GM12878 (cell line): ENCODE measurements around the gene RASGRF1. TPM values are rescaled to one million over a fixed set of nuclear protein-coding genes. Genes with fewer than 3 reads are reported as not detected.

ENCODE experiments used
- ATAC-seq: fragments of 200-7000 bp; cut with Tn5 transposase; 3 replicates; pipeline ENCODE4 v1.9.1; 2020; ENCODE audit warnings: mild to moderate bottlenecking, moderate library complexity
- BruUV-seq: library from RNA; stranded (reverse); fragments of 400-500 nt; replicated peaks from 2 replicates; lab custom pipeline; 2021; lab: Mats Ljungman, UMichigan
- CTCF ChIA-PET: fragments of 300-600 bp; sonication (Branson Sonifier 250); formaldehyde crosslinking; extraction: SDS; loops from one replicate; lab custom pipeline; 2021; ENCODE audit warnings: inconsistent platforms; lab: Yijun Ruan, JAX
- POLR2A ChIA-PET: fragments of 350-600 bp; formaldehyde crosslinking; extraction: SDS; loops from one replicate; lab custom pipeline; 2021; ENCODE audit warnings: inconsistent platforms; lab: Charles Lee
- RAD21 ChIA-PET: fragments of 300-600 bp; sonication (Branson Sonifier 250); formaldehyde crosslinking; loops from one replicate; lab custom pipeline; 2023; ENCODE audit warnings: antibody characterized with exemption; ENCODE audit not compliant: unreplicated experiment; lab: Charles Lee
- SMC1A ChIA-PET: fragments of 300-600 bp; sonication (Branson Sonifier 250); formaldehyde crosslinking; loops from one replicate; lab custom pipeline; 2023; ENCODE audit not compliant: unreplicated experiment, uncharacterized antibody; lab: Charles Lee
- DNase-seq: peaks from one replicate; pipeline ENCODE4 v3.0.0-alpha.2; 2011; ENCODE audit warnings: low read depth, low spot score
- FAIRE-seq: peaks from 3 replicates; lab custom pipeline; 2011; peaks lifted over from hg19 to GRCh38; lab: Jason Lieb, UNC
- H2AFZ ChIP-seq: 2 replicates; pipeline ENCODE4 v1.6.0; 2011; ENCODE audit warnings: low read depth, low read length, control low read depth; ENCODE audit not compliant: control insufficient read depth
- H3K27ac ChIP-seq: 2 replicates; pipeline ENCODE4 v1.5.1; 2011; ENCODE audit warnings: control low read depth; ENCODE audit not compliant: control insufficient read depth, insufficient read depth
- H3K27me3 ChIP-seq, 2 experiments: replicated peaks in 1 of 2; 2 replicates each; pipeline versions ENCODE4 v1.6.0 to v1.6.1; 2011; ENCODE audit warnings: low read length in 1 of 2; ENCODE audit not compliant: control insufficient read depth in 2 of 2, insufficient read depth in 2 of 2
- H3K36me3 ChIP-seq, 2 experiments: 2 replicates each; pipeline ENCODE4 v1.5.1; 2011; ENCODE audit warnings: low read length in 1 of 2; ENCODE audit not compliant: control insufficient read depth in 2 of 2, insufficient read depth in 2 of 2
- H3K4me1 ChIP-seq: 2 replicates; pipeline ENCODE4 v1.6.1; 2011; ENCODE audit warnings: mild to moderate bottlenecking, low read length, moderate library complexity, mixed read lengths; ENCODE audit not compliant: control insufficient read depth, insufficient read depth
- H3K4me2 ChIP-seq: 2 replicates; pipeline ENCODE4 v1.6.0; 2011; ENCODE audit warnings: control low read depth; ENCODE audit not compliant: control insufficient read depth, insufficient read depth
- H3K4me3 ChIP-seq: fragments of 200-600 bp; sonication (generic); 2 replicates; pipeline ENCODE4 v1.5.1; 2016
- H3K79me2 ChIP-seq: 2 replicates; pipeline ENCODE4 v1.6.0; 2011; ENCODE audit warnings: low read length; ENCODE audit not compliant: control insufficient read depth, insufficient read depth
- H3K9ac ChIP-seq: 2 replicates; pipeline ENCODE4 v1.8.0; 2011; ENCODE audit warnings: low read length, control low read depth, mixed read lengths; ENCODE audit not compliant: control insufficient read depth, insufficient read depth
- H3K9me3 ChIP-seq: replicated peaks from 3 replicates; pipeline ENCODE4 v1.5.1; 2011; ENCODE audit warnings: mild to moderate bottlenecking, low read length; ENCODE audit not compliant: control insufficient read depth, insufficient read depth
- H4K20me1 ChIP-seq: 2 replicates; pipeline ENCODE4 v1.6.0; 2011; ENCODE audit not compliant: control insufficient read depth, insufficient read depth
- E2F4 ChIP-seq: IDR thresholded peaks from 2 replicates; pipeline ENCODE4 v1.6.1; 2012; ENCODE audit warnings: low read depth, low read length, improper control_type of control experiment
- EED ChIP-seq: sonication (generic); IDR thresholded peaks from 2 replicates; pipeline ENCODE4 v1.6.1; 2016; ENCODE audit warnings: antibody characterized with exemption, low read depth
- KDM1A ChIP-seq: fragments of 200-600 bp; sonication (generic); IDR thresholded peaks from 2 replicates; pipeline ENCODE4 v1.6.1; 2016; ENCODE audit warnings: borderline replicate concordance
- MYC ChIP-seq: IDR thresholded peaks from 2 replicates; pipeline ENCODE4 v1.6.1; 2011; ENCODE audit warnings: mild to moderate bottlenecking, low read length, moderate library complexity, inconsistent platforms; ENCODE audit not compliant: insufficient read depth, insufficient replicate concordance, insufficient read length, severe bottlenecking
- NFIC ChIP-seq: IDR thresholded peaks from 2 replicates; pipeline ENCODE4 v1.6.1; 2012; ENCODE audit warnings: low read depth, mild to moderate bottlenecking, inconsistent platforms, low read length, moderate library complexity
- PRDM15 ChIP-seq: fragments of 450-650 bp; formaldehyde crosslinking; IDR thresholded peaks from 2 replicates; pipeline ENCODE4 v1.4.0; 2020; ENCODE audit warnings: mild to moderate bottlenecking, moderate library complexity
- SIN3A ChIP-seq: IDR thresholded peaks from 2 replicates; pipeline ENCODE4 v1.6.1; 2012; ENCODE audit warnings: low read depth, low read length, improper control_type of control experiment
- SKIL ChIP-seq: fragments of 450-650 bp; IDR thresholded peaks from 2 replicates; pipeline ENCODE4 v1.6.1; 2017; ENCODE audit warnings: mild to moderate bottlenecking, low read depth, inconsistent platforms; ENCODE audit not compliant: poor library complexity, severe bottlenecking
- SUPT20H ChIP-seq: IDR thresholded peaks from 2 replicates; pipeline ENCODE4 v1.6.1; 2011; ENCODE audit warnings: low read depth, mild to moderate bottlenecking, low read length, moderate library complexity, borderline replicate concordance; ENCODE audit not compliant: control insufficient read depth
- ZNF24 ChIP-seq: fragments of 450-650 bp; IDR thresholded peaks from 2 replicates; pipeline ENCODE4 v1.6.1; 2017; ENCODE audit warnings: antibody characterized with exemption, mild to moderate bottlenecking
- WGBS: methylation state at CpG from one replicate; pipeline ENCODE4 v1.1.6; 2016; ENCODE audit warnings: low lambda C conversion rate; ENCODE audit not compliant: insufficient replicate concordance, insufficient coverage; ENCODE audit errors: missing lambda C conversion rate; 5-methylcytosine and 5-hydroxymethylcytosine counted together
- in situ Hi-C: fragments of 300-500 bp; cut with MboI; formaldehyde crosslinking; loops from 9 replicates; pipeline ENCODE4 v1.14.3; 2018; ENCODE audit warnings: mixed read lengths
- intact Hi-C: fragments of 100-400 bp; cut with micrococcal nuclease; formaldehyde crosslinking; loops from one replicate; pipeline ENCODE4 v1.14.2; 2022; ENCODE audit not compliant: unreplicated experiment
- polyA plus RNA-seq, 11 experiments: library from polyadenylated mRNA; depleted of rRNA in 4 of 11; unstranded in 6 of 11; stranded (reverse) in 5 of 11; fragments of >200 nt; fragmentation: Nextera tagmentation in 4 of 11; fragmentation: Illumina TruSeq in 1 of 11; extraction: Ambion mirVana in 4 of 11; extraction: Trizol in 1 of 11; gene quantifications; 1 replicate in 1 of 11; 2 replicates in 10 of 11; pipeline versions ENCODE4 v1.2.1 to v1.2.3, GENCODE V29; 2011 to 2016; ENCODE audit warnings: inconsistent platforms in 2 of 11, missing spikeins in 2 of 11, low read depth in 1 of 11
- total RNA-seq, 4 experiments: library from RNA; depleted of rRNA in 3 of 4; stranded (reverse); fragments of >200 nt in 3 of 4; fragmentation: Illumina TruSeq in 1 of 4; extraction: Trizol in 1 of 4; gene quantifications; 2 replicates each; pipeline versions ENCODE4 v1.2.1 to v1.2.3, GENCODE V29; 2013 to 2021
- TF ChIP-seq, protein P1 (sequence below): IDR thresholded peaks from 2 replicates; pipeline ENCODE4 v1.6.1; 2012; ENCODE audit warnings: low read length, inconsistent platforms
- TF ChIP-seq, protein P2 (sequence below): IDR thresholded peaks from 2 replicates; pipeline ENCODE4 v1.6.1; 2012; ENCODE audit warnings: low read depth, low read length, improper control_type of control experiment
- TF ChIP-seq, protein P3 (sequence below): IDR thresholded peaks from 2 replicates; pipeline ENCODE4 v1.6.1; 2012; ENCODE audit warnings: low read depth, low read length, improper control_type of control experiment

RASGRF1 gene
- total and polyA plus RNA-seq, 10 of the 15 experiments (the other 5 are each of a cell fraction or from before 2014, with no cell fraction given): 0.20 to 1.9 (median 0.86) TPM

- ChIA-PET POLR2A (interaction anchor here (2.2 kb wide), 1 partner anchor 18 kb away, joined by 9 read pairs; no protein-coding TSS in a partner anchor), CTCF (interaction anchor here (0.9 to 5.6 kb wide), 17 partner anchors 9 to 143 kb away, joined by 3 to 105 read pairs (median 10); partner anchors contain the start of gene MORF4L1), RAD21 (interaction anchor here (1.0 to 5.0 kb wide), 11 partner anchors 14 to 101 kb away, joined by 4 to 75 read pairs (median 5); no protein-coding TSS in a partner anchor), SMC1A (interaction anchor here (1.0 to 5.5 kb wide), 10 partner anchors 15 to 97 kb away, joined by 3 to 86 read pairs (median 12); partner anchors contain the start of gene CTSH)
- Histone ChIP-seq H3K9ac (no peak overlapping the region), H3K27ac (no peak overlapping the region), H3K4me3 (no peak overlapping the region), H3K9me3 (no peaks in the 10 kb centered on the region; the same call in 2 of the 3 replicates), H4K20me1 (no peaks in the 10 kb centered on the region), H3K79me2 (peaks cover 1% of the 10 kb centered on the region), H2AFZ (no peak overlapping the region), H3K27me3 (no peaks in the 10 kb centered on the region), H3K36me3 (no peaks in the 10 kb centered on the region), H3K4me2 (no peak overlapping the region), H3K4me1 (peaks cover 40% of the 10 kb centered on the region)
- no TSS peak for BruUV-seq
- DNase-seq: no peak
- ATAC-seq: no peak
- 98% methylated on average over 16 of the region's 16 CpGs for WGBS
- intact Hi-C loops: loop anchor here (2.0 kb wide), 1 partner anchor 67 kb away; no protein-coding TSS in a partner anchor
- FAIRE-seq: no peak
- in situ Hi-C loops: loop anchor here (5.0 kb wide), 1 partner anchor 69 kb away; no protein-coding TSS in a partner anchor
- TF ChIP-seq SKIL: no peak
- TF ChIP-seq PRDM15 (CRISPR knock-in tag): no peak
- TF ChIP-seq, protein P1, sequence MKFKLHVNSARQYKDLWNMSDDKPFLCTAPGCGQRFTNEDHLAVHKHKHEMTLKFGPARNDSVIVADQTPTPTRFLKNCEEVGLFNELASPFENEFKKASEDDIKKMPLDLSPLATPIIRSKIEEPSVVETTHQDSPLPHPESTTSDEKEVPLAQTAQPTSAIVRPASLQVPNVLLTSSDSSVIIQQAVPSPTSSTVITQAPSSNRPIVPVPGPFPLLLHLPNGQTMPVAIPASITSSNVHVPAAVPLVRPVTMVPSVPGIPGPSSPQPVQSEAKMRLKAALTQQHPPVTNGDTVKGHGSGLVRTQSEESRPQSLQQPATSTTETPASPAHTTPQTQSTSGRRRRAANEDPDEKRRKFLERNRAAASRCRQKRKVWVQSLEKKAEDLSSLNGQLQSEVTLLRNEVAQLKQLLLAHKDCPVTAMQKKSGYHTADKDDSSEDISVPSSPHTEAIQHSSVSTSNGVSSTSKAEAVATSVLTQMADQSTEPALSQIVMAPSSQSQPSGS: no peak
- TF ChIP-seq EED: no peak
- no peak for TF ChIP-seq ZNF24
- TF ChIP-seq SIN3A: no peak
- TF ChIP-seq KDM1A: no peak
- TF ChIP-seq E2F4: no peak
- TF ChIP-seq SUPT20H: no peak
- TF ChIP-seq, protein P2, sequence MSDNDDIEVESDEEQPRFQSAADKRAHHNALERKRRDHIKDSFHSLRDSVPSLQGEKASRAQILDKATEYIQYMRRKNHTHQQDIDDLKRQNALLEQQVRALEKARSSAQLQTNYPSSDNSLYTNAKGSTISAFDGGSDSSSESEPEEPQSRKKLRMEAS: no peak
- TF ChIP-seq NFIC: no peak
- TF ChIP-seq, protein P3, sequence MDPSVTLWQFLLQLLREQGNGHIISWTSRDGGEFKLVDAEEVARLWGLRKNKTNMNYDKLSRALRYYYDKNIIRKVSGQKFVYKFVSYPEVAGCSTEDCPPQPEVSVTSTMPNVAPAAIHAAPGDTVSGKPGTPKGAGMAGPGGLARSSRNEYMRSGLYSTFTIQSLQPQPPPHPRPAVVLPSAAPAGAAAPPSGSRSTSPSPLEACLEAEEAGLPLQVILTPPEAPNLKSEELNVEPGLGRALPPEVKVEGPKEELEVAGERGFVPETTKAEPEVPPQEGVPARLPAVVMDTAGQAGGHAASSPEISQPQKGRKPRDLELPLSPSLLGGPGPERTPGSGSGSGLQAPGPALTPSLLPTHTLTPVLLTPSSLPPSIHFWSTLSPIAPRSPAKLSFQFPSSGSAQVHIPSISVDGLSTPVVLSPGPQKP: no peak
- TF ChIP-seq MYC: no peak
Observed at GRCh38 chr15:79006071-79006470, 84.5 kb downstream of the RASGRF1 start.
